Trophoblast cell (in vitro differentiated cells and primary cell): ENCODE results near the gene SERPINA12.

Experiments
- DNase-seq, 2 donors: peaks; one replicate each; pipeline ENCODE4 v3.0.0-alpha.2; 2016
- H2AFZ ChIP-seq: 2 replicates; pipeline ENCODE4 v1.6.1; 2013; ENCODE audit warnings: low read length, moderate library complexity, mild to moderate bottlenecking; ENCODE audit not compliant: insufficient read depth, poor library complexity
- H2AK5ac ChIP-seq: 2 replicates; pipeline ENCODE4 v1.6.1; 2013; ENCODE audit warnings: mild to moderate bottlenecking, low read length
- H2BK120ac ChIP-seq: 2 replicates; pipeline ENCODE4 v1.6.1; 2013; ENCODE audit warnings: low read length, mild to moderate bottlenecking, moderate library complexity; ENCODE audit not compliant: insufficient read depth, poor library complexity
- H2BK12ac ChIP-seq: 2 replicates; pipeline ENCODE4 v1.6.1; 2013; ENCODE audit warnings: mild to moderate bottlenecking, low read length, moderate library complexity
- H2BK5ac ChIP-seq: 2 replicates; pipeline ENCODE4 v1.6.1; 2013; ENCODE audit warnings: low read length, low read depth, moderate library complexity, mild to moderate bottlenecking; ENCODE audit not compliant: poor library complexity
- H3K14ac ChIP-seq: 2 replicates; pipeline ENCODE4 v1.6.1; 2013; ENCODE audit warnings: mild to moderate bottlenecking, low read length
- H3K18ac ChIP-seq: 2 replicates; pipeline ENCODE4 v1.6.1; 2013; ENCODE audit warnings: mild to moderate bottlenecking, low read length
- H3K23ac ChIP-seq: 2 replicates; pipeline ENCODE4 v1.6.1; 2013; ENCODE audit warnings: low read length
- H3K27ac ChIP-seq: 2 replicates; pipeline ENCODE4 v1.5.1; 2013; ENCODE audit warnings: low read depth, mild to moderate bottlenecking, inconsistent platforms, low read length, moderate library complexity
- H3K27me3 ChIP-seq: 2 replicates; pipeline ENCODE4 v1.6.1; 2013; ENCODE audit warnings: inconsistent platforms, mild to moderate bottlenecking, low read length, moderate library complexity; ENCODE audit not compliant: insufficient read depth
- H3K36me3 ChIP-seq, 2 experiments: 1 replicate in 1 of 2; 2 replicates in 1 of 2; pipeline ENCODE4 v1.6.1; 2013; ENCODE audit warnings: low read length in 2 of 2, mild to moderate bottlenecking in 2 of 2, moderate library complexity in 1 of 2; ENCODE audit not compliant: insufficient read depth in 2 of 2, control insufficient read depth in 1 of 2
- H3K4ac ChIP-seq: 2 replicates; pipeline ENCODE4 v1.6.1; 2013; ENCODE audit warnings: low read depth, mild to moderate bottlenecking, low read length, moderate library complexity
- H3K4me1 ChIP-seq, 2 experiments: 1 replicate in 1 of 2; 2 replicates in 1 of 2; pipeline ENCODE4 v1.6.1; 2013; ENCODE audit warnings: low read length in 2 of 2, mild to moderate bottlenecking in 2 of 2, moderate library complexity in 1 of 2; ENCODE audit not compliant: insufficient read depth in 2 of 2, control insufficient read depth in 1 of 2
- H3K4me2 ChIP-seq: 2 replicates; pipeline ENCODE4 v1.6.1; 2013; ENCODE audit warnings: inconsistent platforms, mild to moderate bottlenecking, low read length, moderate library complexity
- H3K4me3 ChIP-seq: 2 replicates; pipeline ENCODE4 v1.5.1; 2013; ENCODE audit warnings: mild to moderate bottlenecking, low read depth, low read length, inconsistent platforms
- H3K79me1 ChIP-seq: one replicate; pipeline ENCODE4 v1.6.1; 2013; ENCODE audit warnings: low read length
- H3K79me2 ChIP-seq: 2 replicates; pipeline ENCODE4 v1.6.1; 2013; ENCODE audit warnings: low read length, mild to moderate bottlenecking; ENCODE audit not compliant: control insufficient read depth, insufficient read depth, poor library complexity
- H3K9ac ChIP-seq: 2 replicates; pipeline ENCODE4 v1.6.1; 2013; ENCODE audit warnings: mild to moderate bottlenecking, low read length
- H3K9me3 ChIP-seq: 2 replicates; pipeline ENCODE4 v1.6.1; 2013; ENCODE audit warnings: low read depth, mild to moderate bottlenecking, control low read depth, inconsistent platforms, low read length; ENCODE audit not compliant: insufficient read depth
- H4K12ac ChIP-seq: 2 replicates; pipeline ENCODE4 v1.6.1; 2013; ENCODE audit warnings: low read depth, mild to moderate bottlenecking, low read length, moderate library complexity
- H4K8ac ChIP-seq: 2 replicates; pipeline ENCODE4 v1.6.1; 2013; ENCODE audit warnings: low read depth, mild to moderate bottlenecking, low read length, moderate library complexity
- H4K91ac ChIP-seq: one replicate; pipeline ENCODE4 v1.6.1; 2013; ENCODE audit warnings: low read depth, mild to moderate bottlenecking, low read length, moderate library complexity
- WGBS: extraction: QIAGEN DNeasy Blood & Tissue Kit; methylation state at CpG from one replicate; pipeline ENCODE4 v1.1.7; 2013; ENCODE audit warnings: missing lambda C conversion rate; ENCODE audit not compliant: insufficient read length, insufficient coverage; ENCODE audit errors: extremely low coverage; 5-methylcytosine and 5-hydroxymethylcytosine counted together

Gene SERPINA12

DNA sequence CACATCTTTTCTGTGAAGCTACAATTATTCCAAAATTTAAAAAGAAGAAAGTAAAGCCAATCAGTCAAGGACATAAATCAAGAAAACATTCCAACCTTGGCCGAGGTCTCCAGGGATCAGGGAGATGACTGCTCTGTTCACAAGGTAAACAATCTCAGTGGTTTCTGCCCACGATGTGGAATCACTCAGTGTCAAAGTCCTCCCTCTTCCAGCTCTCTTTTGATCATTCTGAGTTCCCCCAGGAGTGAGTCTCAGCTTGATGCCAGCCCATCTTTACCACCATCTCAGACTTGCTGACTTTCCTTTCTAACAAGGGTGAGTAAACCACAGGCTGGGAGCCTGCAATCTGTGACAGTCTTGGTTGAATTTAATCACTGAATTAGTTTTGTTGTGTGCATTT lies 28.5 kb downstream of the SERPINA12 start:
- H4K12ac ChIP-seq, result no peak overlapping the region
- no peak overlapping the region for H3K23ac ChIP-seq

DNA sequence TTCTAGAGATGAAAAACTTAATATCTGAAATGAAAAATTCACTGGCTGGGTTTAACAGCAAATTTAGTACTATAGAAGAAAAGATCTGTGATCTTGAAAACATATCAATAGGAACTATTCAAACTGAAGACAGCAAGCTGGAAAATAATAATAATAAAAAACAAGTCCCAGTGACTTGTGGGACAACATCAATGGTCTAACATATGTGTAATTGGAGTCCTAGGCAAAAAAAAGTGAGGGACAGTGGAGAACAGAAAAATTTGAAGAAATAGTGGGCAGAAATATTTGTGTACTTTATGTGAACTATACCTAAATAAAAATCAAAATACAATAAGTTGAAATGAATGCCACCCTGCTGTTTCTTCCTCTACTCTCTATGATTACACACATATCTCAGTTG lies 30.8 kb downstream of the SERPINA12 start:
- H3K4me3 ChIP-seq, result no peak overlapping the region
- no peaks in the 10 kb centered on the region for H3K79me1 ChIP-seq
- DNase-seq, result no peak
- H4K8ac ChIP-seq, result no peak overlapping the region
- H3K36me3 ChIP-seq, result no peaks in the 10 kb centered on the region
- H2AFZ ChIP-seq, result no peak overlapping the region
- no peak overlapping the region for H3K23ac ChIP-seq
- no peak overlapping the region for H3K14ac ChIP-seq
- H3K27me3 ChIP-seq, result no peaks in the 10 kb centered on the region
- H3K9me3 ChIP-seq, result peaks cover 8% of the 10 kb centered on the region
- no peak overlapping the region for H3K27ac ChIP-seq
- H3K18ac ChIP-seq, result no peak overlapping the region
- no peaks in the 10 kb centered on the region for H3K79me2 ChIP-seq
- H2BK120ac ChIP-seq, result no peak overlapping the region
- no peak overlapping the region for H2BK5ac ChIP-seq
- no peak overlapping the region for H4K12ac ChIP-seq
- H3K4me1 ChIP-seq, result no peaks in the 10 kb centered on the region
- no peak overlapping the region for H2BK12ac ChIP-seq
- H3K4me2 ChIP-seq, result no peak overlapping the region
- H3K9ac ChIP-seq, result no peak overlapping the region
- no peak overlapping the region for H2AK5ac ChIP-seq
- no peak overlapping the region for H3K4ac ChIP-seq
- H4K91ac ChIP-seq, result no peak overlapping the region

More for the DNA sequence above, 28.5 kb downstream of the SERPINA12 start:
- no peak overlapping the region for H4K8ac ChIP-seq
- H2BK12ac ChIP-seq, result no peak overlapping the region
- H3K18ac ChIP-seq, result no peak overlapping the region
- H3K14ac ChIP-seq, result no peak overlapping the region
- H3K4me2 ChIP-seq, result no peak overlapping the region
- no peak overlapping the region for H2BK5ac ChIP-seq
- H3K9me3 ChIP-seq, result peaks cover 5% of the 10 kb centered on the region
- no peak overlapping the region for H3K4ac ChIP-seq
- no peaks in the 10 kb centered on the region for H3K79me1 ChIP-seq
- no peak for DNase-seq
- H3K27ac ChIP-seq, result no peak overlapping the region
- H3K79me2 ChIP-seq, result no peaks in the 10 kb centered on the region
- H2AK5ac ChIP-seq, result no peak overlapping the region
- H3K4me3 ChIP-seq, result no peak overlapping the region
- H3K27me3 ChIP-seq, result no peaks in the 10 kb centered on the region
- H2BK120ac ChIP-seq, result no peak overlapping the region
- H3K4me1 ChIP-seq, result no peaks in the 10 kb centered on the region
- WGBS, result no CpG with 5 or more reads among the region's 2 CpGs
- H3K36me3 ChIP-seq, result no peaks in the 10 kb centered on the region
- H4K91ac ChIP-seq, result no peak overlapping the region
- H3K9ac ChIP-seq, result no peak overlapping the region
- H2AFZ ChIP-seq, result no peak overlapping the region

GRCh38 chr14:94476023-94476422 lies 33.2 kb downstream of the SERPINA12 start, which contains the start of gene SERPINA9:
TSS of gene SERPINA9 (minus strand) at chr14:94476197. CDS start at chr14:94469840, 6,357 bp downstream.
- no peak within 1 kb of the TSS for H2BK5ac ChIP-seq
- no CpG with 5 or more reads among the region's 2 CpGs for WGBS
- no peak for DNase-seq

DNA sequence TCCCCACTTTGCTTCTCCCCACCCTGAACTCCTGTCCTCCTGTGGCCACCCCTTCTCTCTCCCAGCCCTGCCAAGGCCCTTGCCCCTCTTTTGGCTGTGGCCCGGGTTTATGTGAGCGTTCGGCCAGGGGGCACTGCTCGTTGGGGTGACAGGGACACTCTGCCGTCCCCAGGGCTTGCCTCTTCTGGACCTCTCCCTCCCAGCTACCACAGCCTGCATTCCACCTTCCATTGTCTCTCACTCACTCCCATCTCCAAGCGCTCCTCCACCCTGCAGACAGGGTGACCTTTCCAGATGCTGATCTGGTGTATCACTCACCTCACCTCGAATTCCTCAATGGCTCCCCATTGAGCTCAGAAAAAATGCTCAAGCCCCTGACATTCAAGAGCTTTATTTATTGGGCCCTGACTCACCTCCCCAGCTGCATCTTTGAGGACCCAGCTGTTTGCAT lies 34.7 kb downstream of the SERPINA12 start:
- WGBS, result no CpG with 5 or more reads among the region's 7 CpGs
- H2BK5ac ChIP-seq, result no peak overlapping the region
- H4K91ac ChIP-seq, result no peak overlapping the region
- no peak overlapping the region for H3K4me2 ChIP-seq
- H4K12ac ChIP-seq, result no peak overlapping the region
- no peak overlapping the region for H2BK12ac ChIP-seq
- H3K23ac ChIP-seq, result no peak overlapping the region
- no peaks in the 10 kb centered on the region for H3K79me1 ChIP-seq
- no peaks in the 10 kb centered on the region for H3K79me2 ChIP-seq
- DNase-seq, result no peak
- H3K27me3 ChIP-seq, result no peaks in the 10 kb centered on the region
- H3K9me3 ChIP-seq, result peaks cover 8% of the 10 kb centered on the region
- no peak overlapping the region for H3K9ac ChIP-seq
- no peak overlapping the region for H3K4ac ChIP-seq
- H3K36me3 ChIP-seq, result no peaks in the 10 kb centered on the region
- no peak overlapping the region for H2AFZ ChIP-seq
- H3K18ac ChIP-seq, result no peak overlapping the region
- H3K14ac ChIP-seq, result no peak overlapping the region
- H3K27ac ChIP-seq, result no peak overlapping the region
- no peak overlapping the region for H2AK5ac ChIP-seq
- no peak overlapping the region for H4K8ac ChIP-seq
- H2BK120ac ChIP-seq, result no peak overlapping the region
- no peaks in the 10 kb centered on the region for H3K4me1 ChIP-seq
- no peak overlapping the region for H3K4me3 ChIP-seq

More at GRCh38 chr14:94476023-94476422, 33.2 kb downstream of the SERPINA12 start, which contains the start of gene SERPINA9:
- Histone ChIP-seq H3K79me2 (no peaks in the 10 kb centered on the region), H3K27me3 (no peaks in the 10 kb centered on the region), H2AFZ (no peak within 1 kb of the TSS), H4K91ac (no peak within 1 kb of the TSS), H3K4me2 (no peak within 1 kb of the TSS), H3K79me1 (no peaks in the 10 kb centered on the region), H4K8ac (no peak within 1 kb of the TSS), H3K9me3 (peaks cover 8% of the 10 kb centered on the region), H3K4me3 (no peak within 1 kb of the TSS), H2BK120ac (no peak within 1 kb of the TSS), H3K4ac (no peak within 1 kb of the TSS), H3K9ac (no peak within 1 kb of the TSS), H2AK5ac (no peak within 1 kb of the TSS), H2BK12ac (no peak within 1 kb of the TSS), H3K4me1 (no peaks in the 10 kb centered on the region), H4K12ac (no peak within 1 kb of the TSS), H3K36me3 (no peaks in the 10 kb centered on the region), H3K27ac (no peak within 1 kb of the TSS), H3K18ac (no peak within 1 kb of the TSS), H3K14ac (no peak within 1 kb of the TSS), H3K23ac (no peak within 1 kb of the TSS)
